ENCODE measurements around the gene CARD11.

GRCh38 chr7:2897023-2897422 lies 146.6 kb downstream of the CARD11 start:
- TF ChIP-seq EZH2 (IDR thresholded peaks at IDR 0.05; ENCODE audit: low read depth, unreplicated experiment) (no peak), CTCF (conservative IDR thresholded peaks at IDR 0.05; ENCODE audit: low read depth in 2 of 2) (peak; percentile 42 to 61)
